DND-41 (cell line): ENCODE results near the gene TMEM191C.

Experiments used
- EZH2 ChIP-seq: IDR thresholded peaks from 3 replicates; pipeline ENCODE4 v1.6.1; 2012; ENCODE audit warnings: borderline replicate concordance, low read depth, mild to moderate bottlenecking, moderate library complexity, low read length, inconsistent platforms; ENCODE audit not compliant: severe bottlenecking
- TF ChIP-seq, protein P1 (sequence below): IDR thresholded peaks from 2 replicates; pipeline ENCODE4 v1.5.1; 2012; ENCODE audit warnings: borderline replicate concordance, low read length, moderate library complexity, mild to moderate bottlenecking; ENCODE audit not compliant: poor library complexity, severe bottlenecking; ENCODE audit errors: extremely low read depth

DNA sequence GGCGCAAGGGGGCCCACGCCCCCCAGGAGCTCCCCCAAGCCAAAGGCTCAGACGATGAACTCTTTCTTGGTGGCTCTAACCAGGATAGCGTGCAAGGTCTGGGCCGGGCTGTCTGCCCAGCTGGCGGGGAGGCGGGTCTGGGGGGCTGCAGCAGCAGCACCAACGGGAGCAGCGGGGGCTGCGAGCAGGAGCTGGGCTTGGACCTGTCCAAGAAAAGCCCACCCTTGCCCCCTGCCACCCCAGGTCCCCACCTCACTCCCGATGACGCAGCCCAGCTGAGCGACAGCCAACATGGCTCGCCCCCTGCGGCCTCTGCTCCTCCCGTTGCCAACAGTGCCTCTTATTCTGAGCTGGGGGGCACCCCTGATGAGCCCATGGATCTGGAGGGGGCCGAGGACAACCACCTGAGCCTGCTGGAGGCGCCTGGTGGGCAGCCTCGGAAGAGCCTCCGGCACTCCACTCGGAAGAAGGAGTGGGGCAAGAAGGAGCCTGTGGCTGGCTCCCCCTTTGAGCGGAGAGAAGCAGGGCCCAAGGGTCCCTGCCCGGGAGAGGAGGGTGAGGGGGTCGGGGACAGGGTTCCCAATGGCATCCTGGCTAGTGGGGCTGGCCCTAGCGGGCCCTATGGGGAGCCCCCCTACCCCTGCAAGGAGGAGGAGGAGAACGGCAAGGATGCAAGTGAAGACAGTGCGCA lies 21.6 kb upstream of the TMEM191C start:
- TF ChIP-seq, protein P1, sequence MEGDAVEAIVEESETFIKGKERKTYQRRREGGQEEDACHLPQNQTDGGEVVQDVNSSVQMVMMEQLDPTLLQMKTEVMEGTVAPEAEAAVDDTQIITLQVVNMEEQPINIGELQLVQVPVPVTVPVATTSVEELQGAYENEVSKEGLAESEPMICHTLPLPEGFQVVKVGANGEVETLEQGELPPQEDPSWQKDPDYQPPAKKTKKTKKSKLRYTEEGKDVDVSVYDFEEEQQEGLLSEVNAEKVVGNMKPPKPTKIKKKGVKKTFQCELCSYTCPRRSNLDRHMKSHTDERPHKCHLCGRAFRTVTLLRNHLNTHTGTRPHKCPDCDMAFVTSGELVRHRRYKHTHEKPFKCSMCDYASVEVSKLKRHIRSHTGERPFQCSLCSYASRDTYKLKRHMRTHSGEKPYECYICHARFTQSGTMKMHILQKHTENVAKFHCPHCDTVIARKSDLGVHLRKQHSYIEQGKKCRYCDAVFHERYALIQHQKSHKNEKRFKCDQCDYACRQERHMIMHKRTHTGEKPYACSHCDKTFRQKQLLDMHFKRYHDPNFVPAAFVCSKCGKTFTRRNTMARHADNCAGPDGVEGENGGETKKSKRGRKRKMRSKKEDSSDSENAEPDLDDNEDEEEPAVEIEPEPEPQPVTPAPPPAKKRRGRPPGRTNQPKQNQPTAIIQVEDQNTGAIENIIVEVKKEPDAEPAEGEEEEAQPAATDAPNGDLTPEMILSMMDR, result no peak
- TF ChIP-seq EZH2, result no peak
